Measurements from ENCODE around the gene SERPINI1. TPM values are rescaled to one million over a fixed set of nuclear protein-coding genes. Genes with fewer than 3 reads are reported as not detected.

The SERPINI1 gene
- polyA plus RNA-seq, 4 donors, result 41.1 to 67.1 (median 50.4) TPM

DNA sequence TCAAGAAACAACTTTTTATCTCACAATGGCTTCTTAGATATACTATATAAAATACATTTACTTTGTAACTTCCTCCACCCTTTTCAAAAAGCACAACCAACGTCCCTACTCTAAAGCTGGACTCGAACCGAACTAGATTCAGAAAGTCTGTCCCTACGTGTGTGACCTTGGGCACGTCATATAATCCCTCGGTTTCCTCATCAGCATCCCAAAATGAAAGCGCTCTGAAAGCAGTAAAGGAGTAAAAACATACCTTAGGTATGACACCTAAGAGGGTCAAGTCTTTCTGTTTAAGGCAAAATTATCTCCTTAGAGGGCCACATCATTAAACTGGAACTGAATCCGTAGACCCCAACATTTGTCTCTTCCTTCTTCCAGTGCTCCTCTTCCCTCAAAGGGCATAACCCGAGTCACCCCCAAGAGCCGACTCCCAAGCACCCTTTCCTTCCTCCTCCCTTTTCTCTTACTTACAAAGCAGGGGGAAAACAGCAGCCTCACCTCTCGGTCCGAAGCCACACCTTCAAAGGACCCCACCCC, 1.5 kb upstream of the SERPINI1 start:
- DNase-seq (ENCODE audit: low read depth in 4 of 4, low spot score in 3 of 4), result peak in 1 of 4 donors; percentile 3

DNA sequence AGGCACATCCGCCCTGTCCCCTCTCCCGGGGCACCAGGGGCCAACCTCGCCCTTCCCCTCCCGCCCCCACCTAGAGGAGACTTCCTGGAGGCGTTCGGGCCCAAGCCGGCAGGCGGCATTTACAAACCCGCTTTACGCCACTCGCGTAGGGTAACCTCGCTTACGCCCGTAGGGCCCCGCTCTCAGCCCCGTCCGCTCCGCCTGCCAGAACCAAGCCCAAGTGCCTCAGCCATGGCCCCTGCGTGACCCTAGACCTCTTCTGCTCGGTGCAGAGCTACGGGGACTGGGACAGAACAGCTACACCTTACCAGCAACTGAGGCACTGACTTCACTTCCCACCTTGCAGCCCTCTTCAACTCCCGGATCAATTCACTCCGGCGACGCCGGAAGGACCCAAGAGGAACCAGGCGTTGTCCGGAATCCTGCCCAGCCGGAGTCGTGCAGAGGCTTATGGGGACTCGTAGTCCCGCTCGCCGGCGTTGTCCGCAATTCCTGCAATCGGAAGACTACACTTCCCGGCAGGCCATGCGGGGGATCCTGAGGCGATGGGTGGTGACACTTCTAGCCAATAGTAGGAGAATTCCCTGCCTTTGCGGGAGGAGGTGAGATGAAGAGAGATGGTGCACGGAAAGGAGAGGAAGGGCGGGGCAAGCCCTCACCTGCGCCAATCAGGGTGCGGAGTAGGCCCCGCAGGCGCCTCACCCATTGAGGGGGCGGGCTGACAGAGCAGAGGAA, 856 bp upstream of the SERPINI1 start, which contains the start of gene PDCD10:
TSS of gene PDCD10 (minus strand) at position 395 of the 735 bp plus-strand sequence. CDS start 14,735 bp downstream, outside the sequence.
- peak; percentile 94 to 98 (median 96) for DNase-seq (ENCODE audit: low read depth in 4 of 4, low spot score in 3 of 4)

DNA sequence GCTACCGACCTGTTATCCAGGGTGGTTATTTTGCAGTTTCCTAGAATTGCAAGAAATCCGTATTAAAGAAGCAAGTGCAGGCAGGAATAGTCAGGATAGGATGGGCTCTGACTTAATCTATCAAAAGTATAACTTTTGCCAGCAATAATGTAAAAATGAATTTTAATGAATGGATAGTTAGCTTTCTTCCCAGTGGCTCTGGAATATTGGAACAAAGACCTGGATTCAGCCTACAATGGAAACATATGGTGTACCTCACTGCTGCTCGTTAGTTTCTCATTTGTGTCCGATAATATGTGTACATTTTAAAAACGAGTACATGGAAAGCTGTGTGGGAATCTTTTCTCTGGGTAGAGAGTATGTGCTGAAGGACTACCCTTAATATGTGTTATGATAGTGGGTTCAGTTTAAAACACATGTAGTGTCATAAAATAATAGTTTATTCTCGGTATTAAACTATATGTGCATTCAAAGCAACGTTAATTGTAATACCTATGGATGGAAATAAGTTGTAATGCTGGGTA, 805 bp downstream of the SERPINI1 start:
- no peak for DNase-seq (ENCODE audit: low read depth in 4 of 4, low spot score in 3 of 4)

DNA sequence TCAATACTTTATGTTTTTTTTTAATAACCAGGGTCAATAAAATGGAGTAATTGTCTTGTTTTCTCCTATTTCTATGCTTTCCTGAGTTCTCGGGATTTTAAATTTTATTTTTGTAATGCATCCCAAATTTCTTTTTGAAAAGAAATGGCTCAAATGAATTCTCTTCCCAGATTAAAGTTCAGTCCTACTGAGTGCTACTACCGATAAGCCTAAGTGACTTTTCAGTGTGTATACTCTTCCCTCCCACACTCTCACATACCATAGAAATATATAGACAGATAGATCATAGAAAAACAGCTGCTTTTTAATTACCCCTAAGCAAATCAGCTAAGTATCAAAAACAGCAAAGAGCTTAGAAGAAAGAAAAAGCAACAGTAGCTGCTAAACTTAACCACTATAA, 1.5 kb downstream of the SERPINI1 start:
- no peak for DNase-seq (ENCODE audit: low read depth in 4 of 4, low spot score in 3 of 4)

DNA sequence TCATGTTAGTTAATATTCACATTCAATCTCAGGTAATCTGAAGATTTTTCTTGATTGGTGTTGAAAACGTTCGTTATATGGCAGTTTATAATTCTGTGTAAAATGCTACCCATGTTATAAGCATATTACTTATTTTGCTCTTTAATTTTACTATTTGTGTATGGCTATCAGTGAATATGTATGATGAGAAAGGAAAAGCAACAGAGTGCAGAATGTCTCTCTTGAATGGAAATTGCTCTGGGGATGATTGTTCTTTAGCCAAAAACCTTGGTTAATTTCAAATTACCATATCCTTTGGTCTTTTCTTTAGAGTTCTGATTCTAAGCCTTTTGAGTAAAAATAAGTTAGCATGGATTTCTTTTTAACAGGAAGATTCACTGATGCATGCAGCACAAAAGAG, 2.5 kb downstream of the SERPINI1 start:
- DNase-seq (ENCODE audit: low read depth in 4 of 4, low spot score in 3 of 4), result no peak

DNA sequence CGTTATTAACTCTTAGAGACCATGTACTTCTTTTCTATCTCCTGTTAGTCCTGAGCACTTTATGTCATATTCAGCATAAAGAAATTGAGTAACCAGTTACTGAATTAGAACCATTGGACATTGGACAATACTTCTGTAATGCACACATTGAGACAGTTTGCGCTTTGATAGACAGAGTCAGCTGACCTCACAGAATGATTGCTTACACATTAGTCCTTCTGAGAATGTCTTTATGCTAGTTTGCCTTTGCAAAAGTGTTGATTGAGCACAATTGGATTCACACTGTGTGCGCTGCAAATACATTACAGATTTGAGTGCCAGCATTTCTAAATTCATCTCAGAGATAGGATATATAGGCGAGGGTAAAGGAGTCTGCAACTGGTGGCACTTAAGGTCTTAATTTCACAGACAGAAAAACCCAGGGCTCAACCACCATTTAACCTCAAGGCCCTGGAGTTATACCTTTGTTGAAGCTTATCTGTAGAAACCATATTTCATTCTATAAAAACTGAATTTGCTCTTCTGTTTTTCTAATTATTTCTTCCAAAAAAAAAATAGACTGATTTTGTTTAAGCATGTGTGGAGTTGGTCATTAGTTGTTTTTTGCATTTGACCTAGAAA, 3.8 kb downstream of the SERPINI1 start:
- no peak for DNase-seq (ENCODE audit: low read depth in 4 of 4, low spot score in 3 of 4)

DNA sequence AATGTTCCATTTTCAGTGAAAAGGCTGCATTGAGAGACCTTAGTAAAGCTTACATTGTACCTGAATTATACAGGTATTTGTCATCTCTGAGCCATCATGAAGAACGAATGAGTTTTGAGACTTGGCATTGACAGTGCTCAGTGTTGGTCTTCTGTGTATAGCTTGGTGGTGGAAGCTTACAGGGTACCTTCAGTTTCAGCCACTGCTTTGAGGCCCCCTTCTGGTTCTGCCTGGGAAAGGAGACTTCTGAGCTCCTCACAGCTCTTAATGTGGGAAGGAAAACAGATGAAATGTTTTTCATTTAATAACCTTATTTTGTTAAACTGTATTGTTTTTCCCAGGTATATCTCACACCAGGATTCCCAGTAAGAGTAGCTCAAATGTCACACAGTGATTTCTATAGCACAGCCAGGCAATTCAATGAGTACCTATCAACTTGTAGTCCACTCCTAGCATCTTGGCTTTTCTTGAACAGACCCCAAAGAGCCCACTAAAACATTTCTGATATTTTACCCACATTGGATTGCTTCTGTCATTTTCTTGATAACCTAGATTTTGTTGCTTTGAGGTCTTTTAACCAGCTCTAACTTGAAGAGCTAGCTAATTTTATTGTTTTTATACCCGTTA, 5.6 kb downstream of the SERPINI1 start:
- DNase-seq (ENCODE audit: low read depth in 4 of 4, low spot score in 3 of 4), result no peak

DNA sequence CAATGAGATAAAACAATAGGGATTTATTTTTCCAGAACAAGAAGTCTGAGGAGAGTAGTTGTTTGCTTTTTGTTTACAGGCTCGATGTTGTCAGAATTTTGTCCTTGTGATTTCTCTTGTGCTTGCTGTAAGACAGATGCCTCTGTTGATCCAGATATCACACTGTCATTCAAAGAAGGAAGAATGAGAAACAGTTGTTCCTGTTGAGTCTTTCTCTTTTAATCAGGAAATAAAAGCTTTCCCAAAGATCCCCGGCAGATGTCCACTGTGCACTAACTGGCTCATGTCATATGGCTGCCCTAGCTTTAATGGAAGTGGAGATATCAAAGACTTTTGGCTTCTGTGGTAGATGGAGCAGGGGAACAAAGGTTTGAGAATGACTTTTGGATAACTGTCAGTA, 6.8 kb downstream of the SERPINI1 start:
- no peak for DNase-seq (ENCODE audit: low read depth in 4 of 4, low spot score in 3 of 4)

DNA sequence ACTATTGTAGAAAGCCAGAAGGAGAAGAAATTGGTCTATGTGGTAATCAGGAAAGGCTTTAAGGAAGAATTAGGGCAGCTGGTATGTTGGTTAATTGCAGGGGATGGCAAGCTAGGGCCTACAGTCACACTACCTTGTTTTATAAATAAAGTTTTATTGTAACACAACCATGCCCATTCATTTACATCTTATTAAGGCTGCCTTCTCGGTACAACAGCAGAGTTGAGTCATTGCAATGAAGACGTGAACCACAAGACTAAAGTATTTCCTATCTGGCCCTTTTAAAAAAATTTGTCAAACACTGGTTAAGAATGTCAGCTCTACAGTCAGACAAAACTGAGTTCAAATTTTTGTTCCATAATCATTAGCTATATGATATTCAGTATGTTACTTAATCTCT, 8.3 kb downstream of the SERPINI1 start:
- no peak for DNase-seq (ENCODE audit: low read depth in 4 of 4, low spot score in 3 of 4)

DNA sequence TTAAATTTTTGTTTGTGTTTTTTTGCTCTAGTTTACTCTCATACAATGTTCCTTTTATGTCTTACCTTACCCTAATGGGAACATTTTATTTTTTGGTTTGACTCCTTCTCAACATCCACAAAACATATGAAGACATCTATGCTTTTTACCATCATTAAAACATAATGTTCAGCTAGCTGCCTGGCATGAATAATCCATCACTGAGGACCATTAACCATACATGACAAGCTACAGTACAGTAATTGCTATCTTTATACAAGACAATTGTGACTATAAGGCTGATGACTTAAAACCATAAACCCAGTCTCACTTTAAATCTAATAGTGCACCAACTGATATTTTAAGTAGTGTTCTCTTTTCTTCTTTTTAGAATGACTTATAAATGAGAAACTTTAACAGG, 13.7 kb downstream of the SERPINI1 start:
- no peak for DNase-seq (ENCODE audit: low read depth in 4 of 4, low spot score in 3 of 4)

DNA sequence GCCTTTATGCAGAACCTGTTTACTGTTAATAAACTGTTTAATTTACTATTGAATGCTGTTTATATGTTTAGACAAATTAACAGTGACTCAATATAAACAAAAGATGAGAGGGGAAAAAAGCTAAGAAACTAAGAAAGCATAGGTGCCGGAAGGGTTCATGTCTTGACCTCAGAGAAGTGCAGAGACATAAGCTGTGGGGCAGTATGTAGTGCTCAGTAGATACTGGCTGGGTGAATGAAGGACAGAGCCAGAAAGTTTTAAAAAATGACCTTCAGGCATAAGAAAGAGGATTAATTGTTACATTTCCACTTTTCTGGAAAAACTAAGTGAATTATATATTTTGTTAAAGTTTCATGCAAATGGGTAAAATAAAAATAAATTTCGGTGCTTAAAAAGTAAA, 14.2 kb downstream of the SERPINI1 start:
- no peak for DNase-seq (ENCODE audit: low read depth in 4 of 4, low spot score in 3 of 4)

DNA sequence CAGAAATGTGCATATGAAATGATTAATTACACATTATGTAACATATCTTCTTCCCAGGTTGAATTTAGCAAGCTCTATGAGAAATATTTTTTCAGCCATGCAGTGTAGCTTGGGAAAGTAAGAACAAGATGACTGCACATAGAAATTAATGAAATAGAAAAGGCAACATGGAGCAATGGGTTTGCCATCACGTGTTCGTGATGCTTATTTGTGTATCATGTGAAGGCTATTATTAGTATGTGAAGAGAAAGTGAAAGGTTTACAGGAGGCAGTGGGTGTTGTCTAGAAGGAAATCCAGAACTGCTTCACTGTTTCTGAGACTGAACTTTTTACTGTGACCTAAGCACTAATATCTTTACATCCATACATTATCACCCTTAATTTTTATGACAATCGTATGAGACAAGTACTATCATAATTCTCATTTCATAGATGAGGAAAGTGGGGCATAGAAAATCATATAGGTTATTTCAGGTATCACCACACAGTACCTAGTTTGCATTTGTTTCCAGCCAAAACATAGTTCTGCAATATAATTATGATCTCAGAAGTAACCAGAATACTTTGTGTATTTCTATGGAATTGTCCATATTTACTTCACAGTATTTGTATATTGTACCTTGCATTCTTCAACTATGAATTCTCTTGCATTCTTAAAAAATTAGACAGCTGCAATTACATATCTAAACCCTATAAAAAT, 14.9 kb downstream of the SERPINI1 start:
- no peak for DNase-seq (ENCODE audit: low read depth in 4 of 4, low spot score in 3 of 4)

DNA sequence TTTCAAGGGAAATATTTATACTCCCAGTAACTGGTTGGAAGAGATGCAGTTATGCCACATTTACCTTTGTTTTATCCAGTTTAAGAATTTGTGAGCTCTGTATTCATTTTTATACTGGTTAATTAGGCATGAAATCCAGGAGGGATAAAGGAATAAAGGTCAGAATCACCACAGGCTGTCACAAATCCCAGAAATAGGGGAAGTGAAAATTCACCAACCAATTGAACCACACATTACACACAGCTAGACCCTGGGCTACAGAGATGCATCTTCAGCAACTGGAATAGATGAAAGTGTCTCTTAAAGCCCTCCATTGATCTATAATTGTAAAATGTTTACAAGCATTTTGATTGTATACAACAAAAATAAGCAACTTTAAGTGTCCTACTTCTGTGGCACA, 18.5 kb downstream of the SERPINI1 start:
- no peak for DNase-seq (ENCODE audit: low read depth in 4 of 4, low spot score in 3 of 4)

DNA sequence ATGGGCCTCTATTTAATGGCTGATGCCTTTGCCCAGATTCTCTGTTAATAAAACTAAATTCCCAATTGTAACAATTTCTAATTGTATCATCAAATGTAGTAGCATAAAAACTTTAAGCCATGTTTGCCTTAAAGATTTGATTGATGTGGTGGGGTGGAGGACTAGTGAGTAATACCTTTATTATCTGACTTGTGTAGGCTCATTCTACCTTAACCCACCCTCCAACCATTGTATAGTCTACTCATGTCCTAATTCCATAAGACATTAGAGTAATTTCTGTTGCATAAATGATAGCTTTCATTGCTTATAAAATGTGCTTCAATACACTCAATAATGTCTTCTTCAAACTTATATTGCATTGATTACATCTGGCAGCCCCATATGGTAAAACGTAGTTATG, 25.8 kb downstream of the SERPINI1 start:
- DNase-seq (ENCODE audit: low read depth in 4 of 4, low spot score in 3 of 4), result no peak

DNA sequence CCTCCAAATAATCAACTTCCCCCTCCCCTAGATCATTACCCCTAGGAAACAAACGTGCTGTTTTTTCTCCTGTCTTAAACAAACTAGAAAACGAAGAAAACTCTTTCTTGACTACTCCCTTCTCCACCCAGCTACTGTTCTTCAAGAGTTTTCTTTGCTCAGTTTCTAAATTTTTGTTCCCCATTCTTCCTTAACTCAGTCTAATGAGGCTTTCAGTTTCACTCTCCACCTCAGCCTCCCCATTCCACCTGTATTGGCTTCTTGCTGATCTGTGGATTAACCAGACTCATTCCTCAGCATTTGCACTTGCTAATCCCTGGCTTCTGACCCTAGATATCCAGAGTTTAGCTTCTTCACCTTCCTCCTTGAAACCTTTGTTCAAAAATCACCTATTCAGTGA, 26.8 kb downstream of the SERPINI1 start:
- DNase-seq (ENCODE audit: low read depth in 4 of 4, low spot score in 3 of 4), result no peak

DNA sequence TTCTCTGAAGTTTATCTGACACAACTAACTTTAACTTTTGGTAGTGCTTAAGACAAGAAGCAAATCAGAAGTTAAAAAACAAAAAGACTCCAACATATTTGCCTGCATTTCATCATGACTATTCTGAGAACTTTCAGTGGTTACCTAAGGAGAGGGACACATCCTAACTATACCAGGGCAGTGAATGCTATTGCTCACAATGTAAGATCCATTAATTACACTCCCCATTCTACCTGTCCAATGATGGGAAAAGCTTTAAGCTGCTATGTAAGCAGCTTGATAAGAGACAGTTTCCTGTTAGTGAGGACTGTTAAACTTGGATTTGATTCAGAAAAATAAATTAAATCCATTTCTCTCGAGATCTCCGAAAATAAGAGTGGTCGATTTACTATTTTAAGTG, 37.5 kb downstream of the SERPINI1 start:
- no peak for DNase-seq (ENCODE audit: low read depth in 4 of 4, low spot score in 3 of 4)

DNA sequence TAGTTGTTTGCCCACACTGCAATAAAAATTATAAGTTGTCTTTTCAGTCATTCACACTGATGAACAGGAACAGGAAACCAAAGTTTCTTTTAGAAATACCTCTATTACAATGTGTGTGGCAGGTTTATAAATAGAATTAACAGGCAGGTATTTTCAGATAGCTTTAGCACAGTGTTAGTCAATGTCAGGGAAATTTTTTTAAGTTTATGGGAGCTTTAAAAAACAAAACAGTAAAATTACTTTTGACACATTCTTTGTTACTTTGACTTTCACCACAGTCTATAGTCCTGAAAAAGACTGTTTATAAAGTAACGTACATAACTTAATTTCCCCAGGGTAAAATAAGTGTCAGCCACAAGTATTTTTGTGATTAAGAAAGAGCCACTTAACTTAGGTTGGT, 38.1 kb downstream of the SERPINI1 start:
- DNase-seq (ENCODE audit: low read depth in 4 of 4, low spot score in 3 of 4), result no peak

DNA sequence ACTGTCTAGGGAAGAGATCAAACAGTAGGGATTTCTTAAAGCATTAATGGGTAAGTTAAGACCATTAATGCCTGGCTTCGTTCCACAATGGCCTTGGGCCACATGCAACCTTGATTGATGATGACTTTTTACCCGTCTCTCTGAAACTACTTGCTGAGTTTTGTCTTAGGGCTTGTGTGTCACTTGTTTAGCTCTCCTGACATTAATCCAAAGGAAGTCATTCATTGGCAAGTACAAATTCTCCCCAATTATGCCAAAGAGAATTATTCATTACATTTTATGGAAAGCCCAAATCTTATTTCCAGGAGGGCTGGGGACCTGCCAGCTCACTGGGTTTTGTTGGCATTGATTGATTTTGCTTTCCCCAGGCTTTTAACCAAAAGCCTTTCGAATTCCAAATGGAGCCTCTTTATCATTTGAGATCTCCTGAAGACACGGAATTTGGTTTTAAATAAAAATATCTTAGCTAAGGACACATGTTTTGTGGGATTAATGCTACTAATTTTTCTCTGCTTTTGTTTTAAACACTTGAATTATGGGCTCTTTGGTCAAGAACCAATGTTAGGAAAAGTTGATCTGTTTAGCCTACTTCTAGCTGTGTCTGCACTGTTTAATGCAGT, 40.7 kb downstream of the SERPINI1 start:
- DNase-seq (ENCODE audit: low read depth in 4 of 4, low spot score in 3 of 4), result no peak

DNA sequence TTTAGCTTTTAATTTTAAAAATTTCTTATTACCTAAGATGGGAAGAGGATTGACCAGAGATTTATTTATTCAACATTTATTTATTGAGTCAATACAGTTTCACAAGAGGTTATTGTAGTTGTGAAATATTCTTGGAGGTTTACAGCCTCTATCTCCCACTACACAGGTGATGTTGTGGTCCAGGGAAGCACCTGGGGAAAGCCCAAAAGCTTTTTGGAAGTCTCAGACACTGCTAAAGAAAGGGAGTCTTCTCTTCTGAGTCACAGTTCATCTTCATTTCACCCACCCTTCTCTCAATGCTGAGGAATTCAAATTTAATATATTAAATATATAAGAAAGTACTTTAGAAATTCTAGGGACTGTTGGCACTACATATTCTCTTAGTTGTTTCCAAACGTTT, 41.8 kb downstream of the SERPINI1 start:
- DNase-seq (ENCODE audit: low read depth in 4 of 4, low spot score in 3 of 4), result no peak

DNA sequence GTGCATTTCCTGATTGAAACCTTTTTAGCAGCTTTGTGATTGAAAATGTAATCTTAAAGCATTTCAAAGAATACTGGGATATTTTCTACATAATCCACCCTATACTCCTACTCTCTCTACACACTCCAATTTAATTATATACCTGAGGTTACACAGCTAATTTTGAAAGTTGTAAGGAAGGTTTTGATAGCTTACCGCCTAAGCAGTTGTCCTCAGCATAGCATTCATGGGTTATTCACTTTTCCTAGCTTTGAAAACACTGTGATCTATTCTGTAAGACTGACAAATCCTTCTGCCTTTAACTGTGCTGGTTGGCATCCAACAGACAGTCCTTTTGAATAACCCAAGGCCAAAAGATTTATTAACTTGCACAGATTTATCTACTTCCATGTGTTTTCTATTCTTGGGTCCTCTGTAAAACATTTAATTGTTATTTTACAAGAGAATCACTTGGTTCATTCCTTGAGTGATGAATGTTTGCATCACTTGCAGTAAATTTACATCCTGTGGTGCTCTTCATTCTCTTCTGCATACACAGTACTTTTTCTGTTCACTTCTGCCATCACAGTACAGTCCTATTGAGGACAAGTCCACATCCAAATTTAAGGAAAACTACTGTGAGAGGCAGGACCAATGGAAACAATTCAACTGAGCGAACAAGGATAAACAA, 44.8 kb downstream of the SERPINI1 start:
- no peak for DNase-seq (ENCODE audit: low read depth in 4 of 4, low spot score in 3 of 4)

Data from right renal pelvis (tissue), 4 donors.